SIG-M5 treated with dmso at 0.1 percent for 504 hours (cell line): ENCODE data around the gene RAB4B.
"Not testable (repeated sequence)": the region's sequence is repeated elsewhere in the genome, so short reads cannot be mapped to it uniquely, and the experiment has no call there.

Experiments
- DNase-seq: peaks from one replicate; lab custom pipeline; 2025; ENCODE audit not compliant: unreplicated experiment; lab: John Stamatoyannopoulos, UW

Gene RAB4B

GRCh38 chr19:40819479-40820234 is 41.6 kb downstream of the RAB4B start:
- DNase-seq, result peak; percentile 41

- DNase-seq, result no peak
Measured at GRCh38 chr19:40822161-40822560, 44.1 kb downstream of the RAB4B start.

GRCh38 chr19:40822704-40823553 is 44.9 kb downstream of the RAB4B start:
- DNase-seq, result peak; percentile 75

GRCh38 chr19:40824916-40825315 is 46.9 kb downstream of the RAB4B start:
- DNase-seq, result not testable (repeated sequence)

- DNase-seq, result not testable (repeated sequence)
Measured at GRCh38 chr19:40825460-40826095, 47.5 kb downstream of the RAB4B start.

GRCh38 chr19:40826312-40826698 is 48.3 kb downstream of the RAB4B start:
- not testable (repeated sequence) for DNase-seq

GRCh38 chr19:40826699-40827385 is 48.8 kb downstream of the RAB4B start:
- DNase-seq, result not testable (repeated sequence)

GRCh38 chr19:40827386-40828247 is 49.6 kb downstream of the RAB4B start:
- DNase-seq, result no peak

- DNase-seq, result no peak
Measured at GRCh38 chr19:40829205-40829604, 51.2 kb downstream of the RAB4B start.

GRCh38 chr19:40830741-40831140 is 52.7 kb downstream of the RAB4B start:
- not testable (repeated sequence) for DNase-seq

- DNase-seq, result peak; percentile 87
Measured at GRCh38 chr19:40831502-40832430, 53.7 kb downstream of the RAB4B start.

GRCh38 chr19:40832431-40832790 is 54.4 kb downstream of the RAB4B start:
- DNase-seq, result not testable (repeated sequence)

- not testable (repeated sequence) for DNase-seq
Measured at GRCh38 chr19:40833728-40834533, 55.9 kb downstream of the RAB4B start.

GRCh38 chr19:40836754-40837429 is 58.8 kb downstream of the RAB4B start:
- no peak for DNase-seq

- DNase-seq, result not testable (repeated sequence)
Measured at GRCh38 chr19:40838477-40838876, 60.4 kb downstream of the RAB4B start.

- not testable (repeated sequence) for DNase-seq
Measured at GRCh38 chr19:40842012-40842411, 64.0 kb downstream of the RAB4B start.

GRCh38 chr19:40842997-40843652 is 65.1 kb downstream of the RAB4B start:
- DNase-seq, result not testable (repeated sequence)
